GM23338 (cell line): ENCODE measurements around the gene SCUBE2. TPM values are rescaled to one million over a fixed set of nuclear protein-coding genes. Genes with fewer than 3 reads are reported as not detected.

Source experiments
- ATAC-seq: fragments of 200-7000 bp; cut with Tn5 transposase; 3 replicates; pipeline ENCODE4 v1.9.1; 2020
- DNase-seq: peaks from one replicate; pipeline ENCODE4 v3.0.0-alpha.2; 2015; ENCODE audit warnings: low spot score
- H2AFZ ChIP-seq: fragments of 200-600 bp; sonication (generic); 2 replicates; pipeline ENCODE4 v1.8.0; 2016; ENCODE audit warnings: antibody characterized with exemption, mild to moderate bottlenecking, moderate library complexity
- H3F3A ChIP-seq: fragments of 200-600 bp; sonication (generic); replicated peaks from 2 replicates; pipeline ENCODE4 v1.8.0; 2017; ENCODE audit warnings: antibody characterized with exemption, mixed run types, low read depth
- H3K27ac ChIP-seq: fragments of 200-600 bp; sonication (generic); 2 replicates; pipeline ENCODE4 v1.6.1; 2016; ENCODE audit warnings: low read depth
- H3K27me3 ChIP-seq: fragments of 200-600 bp; sonication (generic); 2 replicates; pipeline ENCODE4 v1.8.0; 2016; ENCODE audit warnings: mild to moderate bottlenecking, mixed run types, moderate library complexity; ENCODE audit not compliant: insufficient read depth
- H3K36me3 ChIP-seq: fragments of 200-600 bp; sonication (generic); 2 replicates; pipeline ENCODE4 v1.8.0; 2016; ENCODE audit warnings: mild to moderate bottlenecking; ENCODE audit not compliant: insufficient read depth
- H3K4me1 ChIP-seq: fragments of 200-600 bp; sonication (generic); 2 replicates; pipeline ENCODE4 v1.8.0; 2016; ENCODE audit warnings: mild to moderate bottlenecking, moderate library complexity; ENCODE audit not compliant: insufficient read depth
- H3K4me2 ChIP-seq: fragments of 200-600 bp; sonication (generic); 2 replicates; pipeline ENCODE4 v1.7.1; 2017; ENCODE audit warnings: mixed run types
- H3K4me3 ChIP-seq: fragments of 200-600 bp; sonication (generic); 2 replicates; pipeline ENCODE4 v1.6.1; 2016; ENCODE audit warnings: mixed run types
- H3K79me2 ChIP-seq: fragments of 200-600 bp; sonication (generic); replicated peaks from 2 replicates; pipeline ENCODE4 v1.8.0; 2017; ENCODE audit warnings: mild to moderate bottlenecking; ENCODE audit not compliant: insufficient read depth
- H3K9me2 ChIP-seq: fragments of 200-600 bp; sonication (generic); 2 replicates; pipeline ENCODE4 v1.8.0; 2017; ENCODE audit not compliant: insufficient read depth
- H4K20me1 ChIP-seq: fragments of 200-600 bp; sonication (generic); replicated peaks from 2 replicates; pipeline ENCODE4 v1.8.0; 2017; ENCODE audit warnings: mild to moderate bottlenecking; ENCODE audit not compliant: insufficient read depth
- H3K27ac Mint-ChIP-seq: 2 replicates; pipeline ENCODE4 v1.8.0; 2020; ENCODE audit warnings: inconsistent platforms, mild to moderate bottlenecking, moderate library complexity, mixed read lengths
- H3K27me3 Mint-ChIP-seq: 3 replicates; pipeline ENCODE4 v1.8.0; 2022; ENCODE audit warnings: low read depth, mild to moderate bottlenecking, moderate library complexity, mixed read lengths, inconsistent platforms; ENCODE audit not compliant: insufficient read depth, poor library complexity
- H3K36me3 Mint-ChIP-seq: 3 replicates; pipeline ENCODE4 v1.8.0; 2021; ENCODE audit warnings: low read depth, mild to moderate bottlenecking, inconsistent platforms, moderate library complexity, mixed read lengths
- H3K4me1 Mint-ChIP-seq: 3 replicates; pipeline ENCODE4 v1.8.0; 2020; ENCODE audit warnings: mild to moderate bottlenecking, inconsistent platforms, mixed read lengths
- H3K4me3 Mint-ChIP-seq: 3 replicates; pipeline ENCODE4 v1.8.0; 2021; ENCODE audit warnings: moderate library complexity, mild to moderate bottlenecking, inconsistent platforms, mixed read lengths
- H3K9me3 Mint-ChIP-seq: 3 replicates; pipeline ENCODE4 v1.8.0; 2020; ENCODE audit warnings: moderate library complexity, mild to moderate bottlenecking, inconsistent platforms, mixed read lengths
- EZH2phosphoT487 ChIP-seq: fragments of 200-600 bp; sonication (generic); IDR thresholded peaks from one replicate; pipeline ENCODE4 v1.8.1; 2018; ENCODE audit warnings: antibody characterized with exemption; ENCODE audit not compliant: unreplicated experiment
- POLR2AphosphoS5 ChIP-seq: IDR thresholded peaks from 2 replicates; pipeline ENCODE4 v1.6.1; 2016; ENCODE audit warnings: antibody characterized with exemption, low read depth
- ZNF331 ChIP-seq: fragments of 250-450 bp; sonication (Bioruptor Pico); IDR thresholded peaks from 2 replicates; pipeline ENCODE4 v1.5.0; 2020; ENCODE audit warnings: low read depth, mild to moderate bottlenecking, moderate library complexity
- ZNF462 ChIP-seq: fragments of 250-450 bp; sonication (Bioruptor Pico); IDR thresholded peaks from 2 replicates; pipeline ENCODE4 v1.5.0; 2020; ENCODE audit warnings: mild to moderate bottlenecking, moderate library complexity
- polyA plus RNA-seq: library from polyadenylated mRNA; unstranded; fragments of >200 nt; fragmentation: Nextera tagmentation; extraction: Ambion mirVana; gene quantifications from 2 replicates; pipeline ENCODE4 v1.2.1, GENCODE V29; 2016
- total RNA-seq: library from RNA; depleted of rRNA; stranded (reverse); fragments of >200 nt; shearing (Covaris generic); gene quantifications from 2 replicates; pipeline ENCODE4 v1.2.3, GENCODE V29; 2014
- TF ChIP-seq, protein P1 (sequence below): IDR thresholded peaks from one replicate; pipeline ENCODE4 v1.6.1; 2018; ENCODE audit warnings: antibody characterized with exemption; ENCODE audit not compliant: unreplicated experiment
- TF ChIP-seq, protein P2 (sequence below): IDR thresholded peaks from 2 replicates; pipeline ENCODE4 v1.6.1; 2016; ENCODE audit warnings: antibody characterized with exemption

SCUBE2 gene
- total and polyA plus RNA-seq, 2 experiments from 2014 or later, result 0.47 to 0.63 TPM

DNA sequence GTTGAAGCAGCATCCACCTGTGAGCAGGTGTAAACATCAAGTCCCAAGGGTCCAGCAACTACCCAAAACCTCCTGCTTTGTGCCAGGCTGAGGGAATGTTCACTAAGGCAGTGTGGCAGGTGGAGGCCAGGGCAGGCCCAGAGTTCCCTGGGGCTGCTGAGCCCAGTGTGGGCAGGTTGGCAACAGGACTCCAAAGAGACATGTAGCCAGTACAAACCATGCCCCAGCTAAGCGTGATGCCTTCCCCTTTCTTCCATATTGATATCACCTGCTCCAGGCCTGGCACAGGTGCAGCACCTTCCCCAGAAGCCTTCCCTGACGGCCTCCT lies 30.0 kb upstream of the SCUBE2 start:
- H3K4me1 Mint-ChIP-seq, result peaks cover 24% of the 10 kb centered on the region
- Histone ChIP-seq H3K4me2 (0 out of 2 replicates have a peak overlapping the region, but pooled peaks have one; percentile 1), H3K4me1 (peaks cover 17% of the 10 kb centered on the region), H3F3A (no peaks in the 10 kb centered on the region; the same call in 1 of the 2 replicates), H3K27ac (peak overlapping the region; percentile 42), H3K36me3 (no peaks in the 10 kb centered on the region), H3K9me2 (no peaks in the 10 kb centered on the region), H3K27me3 (no peaks in the 10 kb centered on the region), H3K4me3 (no peak overlapping the region), H3K79me2 (no peaks in the 10 kb centered on the region), H2AFZ (no peak overlapping the region), H4K20me1 (no peaks in the 10 kb centered on the region)
- H3K27me3 Mint-ChIP-seq, result peaks cover 2% of the 10 kb centered on the region
- TF ChIP-seq ZNF331, result no peak
- TF ChIP-seq, protein P1, sequence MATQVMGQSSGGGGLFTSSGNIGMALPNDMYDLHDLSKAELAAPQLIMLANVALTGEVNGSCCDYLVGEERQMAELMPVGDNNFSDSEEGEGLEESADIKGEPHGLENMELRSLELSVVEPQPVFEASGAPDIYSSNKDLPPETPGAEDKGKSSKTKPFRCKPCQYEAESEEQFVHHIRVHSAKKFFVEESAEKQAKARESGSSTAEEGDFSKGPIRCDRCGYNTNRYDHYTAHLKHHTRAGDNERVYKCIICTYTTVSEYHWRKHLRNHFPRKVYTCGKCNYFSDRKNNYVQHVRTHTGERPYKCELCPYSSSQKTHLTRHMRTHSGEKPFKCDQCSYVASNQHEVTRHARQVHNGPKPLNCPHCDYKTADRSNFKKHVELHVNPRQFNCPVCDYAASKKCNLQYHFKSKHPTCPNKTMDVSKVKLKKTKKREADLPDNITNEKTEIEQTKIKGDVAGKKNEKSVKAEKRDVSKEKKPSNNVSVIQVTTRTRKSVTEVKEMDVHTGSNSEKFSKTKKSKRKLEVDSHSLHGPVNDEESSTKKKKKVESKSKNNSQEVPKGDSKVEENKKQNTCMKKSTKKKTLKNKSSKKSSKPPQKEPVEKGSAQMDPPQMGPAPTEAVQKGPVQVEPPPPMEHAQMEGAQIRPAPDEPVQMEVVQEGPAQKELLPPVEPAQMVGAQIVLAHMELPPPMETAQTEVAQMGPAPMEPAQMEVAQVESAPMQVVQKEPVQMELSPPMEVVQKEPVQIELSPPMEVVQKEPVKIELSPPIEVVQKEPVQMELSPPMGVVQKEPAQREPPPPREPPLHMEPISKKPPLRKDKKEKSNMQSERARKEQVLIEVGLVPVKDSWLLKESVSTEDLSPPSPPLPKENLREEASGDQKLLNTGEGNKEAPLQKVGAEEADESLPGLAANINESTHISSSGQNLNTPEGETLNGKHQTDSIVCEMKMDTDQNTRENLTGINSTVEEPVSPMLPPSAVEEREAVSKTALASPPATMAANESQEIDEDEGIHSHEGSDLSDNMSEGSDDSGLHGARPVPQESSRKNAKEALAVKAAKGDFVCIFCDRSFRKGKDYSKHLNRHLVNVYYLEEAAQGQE, result no peak
- TF ChIP-seq, protein P2, sequence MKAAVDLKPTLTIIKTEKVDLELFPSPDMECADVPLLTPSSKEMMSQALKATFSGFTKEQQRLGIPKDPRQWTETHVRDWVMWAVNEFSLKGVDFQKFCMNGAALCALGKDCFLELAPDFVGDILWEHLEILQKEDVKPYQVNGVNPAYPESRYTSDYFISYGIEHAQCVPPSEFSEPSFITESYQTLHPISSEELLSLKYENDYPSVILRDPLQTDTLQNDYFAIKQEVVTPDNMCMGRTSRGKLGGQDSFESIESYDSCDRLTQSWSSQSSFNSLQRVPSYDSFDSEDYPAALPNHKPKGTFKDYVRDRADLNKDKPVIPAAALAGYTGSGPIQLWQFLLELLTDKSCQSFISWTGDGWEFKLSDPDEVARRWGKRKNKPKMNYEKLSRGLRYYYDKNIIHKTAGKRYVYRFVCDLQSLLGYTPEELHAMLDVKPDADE, result no peak
- no peak for TF ChIP-seq EZH2phosphoT487
- no peak for TF ChIP-seq ZNF462
- TF ChIP-seq POLR2AphosphoS5, result no peak
- H3K27ac Mint-ChIP-seq, result peak overlapping the region; percentile 94
- DNase-seq, result no peak
- no peak overlapping the region for H3K4me3 Mint-ChIP-seq
- ATAC-seq, result peak; percentile 62
- no peaks in the 10 kb centered on the region; the same call in 2 of the 3 replicates for H3K9me3 Mint-ChIP-seq
- no peaks in the 10 kb centered on the region for H3K36me3 Mint-ChIP-seq
